Stimulated activated CD4-positive, alpha-beta T cell treated with anti-CD3 and anti-CD28 coated beads, Interleukin-15, amount 100 ng/mL, for 48 hours (primary cell): ENCODE results near the gene PPIL4.
"Not testable (repeated sequence)": the region's sequence is repeated elsewhere in the genome, so short reads cannot be mapped to it uniquely, and the experiment has no call there.

Source experiments
- DNase-seq, 2 donors: peaks; one replicate each; pipeline ENCODE4 v3.0.0-alpha.2; 2020; ENCODE audit warnings: low read depth in 2 of 2

PPIL4 gene

GRCh38 chr6:149483849-149484655 lies 61.8 kb downstream of the PPIL4 start:
- DNase-seq: no peak

- no peak for DNase-seq
Observed at GRCh38 chr6:149483334-149483725, 62.5 kb downstream of the PPIL4 start.

DNA sequence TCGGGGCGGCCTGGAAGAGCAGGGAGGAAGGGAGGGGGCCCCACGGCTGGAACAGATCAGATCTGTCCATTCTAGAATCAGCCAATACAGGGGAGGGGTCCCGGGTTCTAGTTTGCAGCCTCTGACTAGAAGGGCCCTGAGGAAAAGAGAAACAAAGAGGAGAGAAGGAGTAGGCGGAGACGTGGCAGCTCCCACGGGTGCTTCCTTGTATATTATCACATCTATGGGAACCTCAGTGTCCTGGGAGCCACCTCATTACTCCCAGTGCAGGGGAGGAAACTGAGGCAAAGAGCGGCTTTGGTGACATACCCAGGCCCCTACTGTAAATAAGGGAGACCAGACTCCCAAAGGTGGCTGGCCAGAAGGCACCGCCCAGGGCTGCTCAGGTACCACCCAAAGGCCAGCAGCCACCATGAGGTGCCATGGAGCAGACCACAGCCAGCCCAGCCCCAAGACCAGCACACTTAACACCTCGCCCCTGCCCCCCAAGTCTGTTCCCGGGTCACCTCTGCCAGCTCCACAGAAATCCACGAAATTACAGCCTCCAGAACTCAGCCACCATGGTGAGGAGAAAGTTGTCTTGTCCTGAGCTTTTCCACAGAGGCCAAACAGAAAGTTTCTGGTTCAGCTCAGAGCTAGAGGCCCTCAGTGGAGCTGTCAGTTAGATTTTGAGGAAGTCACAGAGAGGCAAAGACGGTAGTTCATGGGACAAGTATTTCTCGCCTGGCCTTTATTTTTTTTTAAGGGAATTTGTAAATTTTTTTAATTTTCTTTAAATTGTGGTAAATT lies 63.1 kb downstream of the PPIL4 start:
- DNase-seq: no peak

DNA sequence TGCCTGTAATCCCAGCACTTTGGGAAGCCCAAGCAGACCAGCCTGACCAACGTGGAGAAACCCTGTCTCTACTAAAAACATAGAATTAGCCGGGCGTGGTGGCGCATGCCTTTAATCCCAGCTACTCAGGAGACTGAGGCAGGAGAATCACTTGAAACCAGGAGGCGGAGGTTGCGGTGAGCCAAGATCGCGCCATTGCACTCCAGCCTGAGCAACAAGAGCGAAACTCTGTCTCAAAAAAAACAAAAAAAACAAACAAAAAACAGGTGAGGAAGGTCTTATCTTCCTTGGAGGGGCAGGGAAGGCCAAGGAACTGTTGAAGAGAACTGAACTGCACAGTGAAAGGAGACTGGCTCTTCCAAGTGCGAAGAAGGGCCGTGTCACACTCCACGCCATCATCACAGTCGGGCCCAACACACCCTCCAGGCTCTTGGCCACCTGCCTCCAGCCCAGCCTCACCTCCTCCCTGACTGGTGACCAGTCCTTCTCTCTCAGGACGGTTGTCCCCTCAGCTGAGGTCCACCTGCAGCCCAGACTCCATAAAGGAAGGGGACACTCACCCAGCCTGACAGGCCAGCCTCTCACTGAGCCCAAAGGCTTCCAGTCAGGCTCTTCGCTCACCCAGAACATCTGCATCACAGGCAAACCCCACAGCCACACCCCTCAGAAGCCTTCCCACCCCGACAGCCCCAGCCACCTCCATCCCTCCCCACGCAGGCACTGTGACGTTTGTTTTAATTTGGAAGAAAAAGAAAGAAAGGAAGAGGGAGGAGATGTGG lies 65.2 kb downstream of the PPIL4 start:
- DNase-seq: no peak

- DNase-seq: no peak
Observed at GRCh38 chr6:149478631-149479314, 67.1 kb downstream of the PPIL4 start.

- DNase-seq: no peak
Observed at GRCh38 chr6:149477544-149477943, 68.3 kb downstream of the PPIL4 start.

DNA sequence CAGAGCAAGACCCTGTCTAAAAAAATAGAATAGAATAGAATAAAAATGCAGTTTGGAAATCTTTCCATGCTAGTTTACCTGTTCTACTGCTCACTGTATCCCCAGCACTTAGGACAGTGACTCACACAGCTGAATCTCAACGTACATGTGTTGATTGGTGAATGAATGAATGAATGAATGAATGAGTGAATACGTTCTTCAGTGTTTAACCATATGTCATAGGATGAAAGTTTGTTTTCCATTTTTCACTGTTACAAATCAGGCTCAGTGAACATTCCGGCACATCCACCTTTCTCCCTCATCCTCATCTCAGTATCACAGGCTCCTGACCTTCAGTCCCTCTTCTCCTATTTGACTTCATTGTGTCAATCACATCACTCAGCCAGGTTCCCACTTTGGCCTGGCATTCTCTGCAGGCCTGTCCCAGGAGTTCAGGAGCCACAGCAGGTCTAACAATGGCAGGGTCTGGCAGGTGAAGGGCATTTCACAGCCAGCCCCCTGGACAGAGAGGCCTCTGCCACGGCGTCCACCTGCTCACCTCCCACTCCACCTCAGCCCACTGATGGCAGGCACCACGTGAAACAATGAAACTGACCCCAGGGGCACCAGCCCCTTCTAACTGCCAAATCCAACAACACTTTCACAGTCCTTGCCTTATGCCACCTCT lies 68.9 kb downstream of the PPIL4 start:
- no peak for DNase-seq

DNA sequence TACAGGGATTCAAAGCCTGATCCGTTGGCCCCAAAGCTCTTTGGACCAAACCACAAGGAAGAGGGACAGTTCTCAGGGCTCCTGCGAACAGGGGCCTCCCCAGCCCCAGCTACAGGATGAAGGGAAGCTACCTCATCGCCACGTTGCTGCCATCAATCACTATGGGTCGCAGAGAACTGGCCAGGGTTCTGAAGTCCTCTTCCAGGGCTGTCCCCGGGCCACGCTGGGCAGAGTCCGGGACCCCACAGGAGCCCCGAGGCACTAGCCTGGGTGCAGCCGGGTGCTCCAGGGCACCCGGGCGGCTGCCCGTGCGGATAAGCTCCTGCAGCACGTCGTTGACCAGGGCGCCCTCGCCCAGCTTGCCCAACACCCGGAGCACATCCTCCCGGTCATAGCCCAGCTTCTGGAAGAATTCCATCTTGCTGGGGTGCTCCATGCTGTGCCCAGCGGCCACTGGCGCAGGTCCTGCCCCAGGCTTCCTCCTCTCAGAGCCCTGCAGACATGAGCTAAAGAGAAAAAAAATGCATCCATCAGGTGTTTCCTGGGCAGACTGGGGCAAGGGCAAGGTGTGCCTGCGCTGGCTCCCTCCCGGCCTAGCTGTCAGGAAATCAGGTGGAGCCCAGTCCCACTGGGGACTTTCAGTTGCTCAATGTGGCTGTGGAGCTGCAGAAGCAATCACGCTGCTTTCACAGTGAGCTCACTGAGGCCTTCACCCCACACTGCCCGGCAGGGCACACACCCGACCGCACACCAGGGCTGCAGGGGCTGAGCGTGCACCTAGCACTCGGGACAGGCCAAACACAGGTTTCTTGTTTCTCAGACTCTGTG lies 71.5 kb downstream of the PPIL4 start:
- no peak for DNase-seq

- DNase-seq: no peak
Observed at GRCh38 chr6:149473080-149474052, 72.5 kb downstream of the PPIL4 start.

GRCh38 chr6:149472241-149472640 lies 73.6 kb downstream of the PPIL4 start:
- DNase-seq: no peak

DNA sequence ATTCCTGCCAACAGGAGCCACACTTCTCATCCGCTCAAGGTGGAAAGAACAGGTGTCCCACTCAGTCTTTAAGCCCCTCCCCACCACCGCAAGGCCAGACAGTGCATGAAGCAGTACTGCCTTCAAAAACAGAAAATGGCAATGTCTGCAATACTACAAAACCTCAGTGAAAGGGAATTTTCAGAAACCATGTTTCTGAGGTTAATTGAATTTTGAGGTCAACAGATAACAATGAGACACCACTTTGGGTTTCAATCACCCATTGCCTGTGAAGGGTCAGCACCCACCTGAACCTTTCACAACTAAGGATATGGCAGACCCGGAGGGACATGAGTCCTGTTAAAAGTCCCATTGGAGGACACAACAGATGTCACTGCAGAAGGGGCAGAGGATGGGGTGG lies 74.0 kb downstream of the PPIL4 start:
- no peak for DNase-seq

GRCh38 chr6:149470948-149471347 lies 74.9 kb downstream of the PPIL4 start:
- no peak for DNase-seq

DNA sequence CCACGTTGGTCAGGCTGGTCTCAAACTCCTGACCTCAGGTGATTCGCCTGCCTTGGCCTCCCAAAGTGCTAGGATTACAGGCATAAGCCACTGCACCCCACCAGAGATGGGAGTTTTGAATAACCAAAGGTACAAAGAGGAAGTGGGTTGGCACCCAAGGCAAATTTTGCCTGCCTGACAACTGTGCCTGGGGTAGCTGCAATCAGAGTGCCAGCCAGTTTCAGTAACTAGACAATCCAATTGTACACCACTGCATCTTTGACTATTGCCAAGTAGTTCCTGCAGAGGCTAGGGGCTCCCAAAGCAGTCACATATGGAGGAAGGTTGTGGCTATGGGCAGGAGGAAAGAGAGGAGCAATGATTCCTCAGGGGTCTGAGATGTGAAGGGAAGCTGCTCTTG lies 77.7 kb downstream of the PPIL4 start:
- DNase-seq: no peak

DNA sequence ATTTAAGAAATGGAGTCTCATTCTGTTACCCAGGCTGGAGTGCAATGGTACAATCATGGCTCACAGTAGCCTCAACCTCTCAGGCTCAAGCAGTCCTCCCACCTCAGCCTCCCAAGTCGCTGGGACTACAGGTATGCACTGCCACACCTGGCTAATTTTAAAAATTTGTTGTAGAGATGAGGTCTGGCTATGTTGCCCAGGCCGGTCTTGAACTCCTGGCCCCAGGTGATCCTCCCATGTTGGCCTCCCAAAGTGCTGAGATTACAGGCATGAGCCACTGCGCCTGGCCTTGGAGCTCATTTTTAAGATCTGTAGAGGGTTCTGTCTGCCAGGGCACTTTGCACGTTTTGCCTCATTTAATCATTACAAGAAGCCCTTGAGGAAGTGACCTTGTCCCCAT lies 78.6 kb downstream of the PPIL4 start:
- no peak for DNase-seq

DNA sequence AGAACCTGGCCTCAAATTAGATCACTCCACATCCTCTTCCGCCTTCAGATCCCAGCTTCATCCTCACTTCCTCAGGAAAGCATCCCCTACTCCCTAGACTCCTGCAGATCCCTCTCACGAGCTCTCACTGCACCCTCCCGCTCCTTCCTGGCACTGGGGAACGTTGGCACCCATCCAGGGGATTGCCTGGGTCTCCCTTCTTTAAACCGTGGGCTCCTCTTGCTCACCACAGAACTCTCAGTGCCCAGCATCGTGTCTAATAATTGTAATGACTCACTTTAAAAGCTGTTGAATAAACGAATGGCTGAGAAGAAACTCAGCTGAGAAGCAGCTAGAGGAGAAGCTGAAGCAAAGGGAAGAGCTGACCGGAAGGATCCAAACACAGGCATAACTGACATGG lies 81.4 kb downstream of the PPIL4 start:
- no peak for DNase-seq

DNA sequence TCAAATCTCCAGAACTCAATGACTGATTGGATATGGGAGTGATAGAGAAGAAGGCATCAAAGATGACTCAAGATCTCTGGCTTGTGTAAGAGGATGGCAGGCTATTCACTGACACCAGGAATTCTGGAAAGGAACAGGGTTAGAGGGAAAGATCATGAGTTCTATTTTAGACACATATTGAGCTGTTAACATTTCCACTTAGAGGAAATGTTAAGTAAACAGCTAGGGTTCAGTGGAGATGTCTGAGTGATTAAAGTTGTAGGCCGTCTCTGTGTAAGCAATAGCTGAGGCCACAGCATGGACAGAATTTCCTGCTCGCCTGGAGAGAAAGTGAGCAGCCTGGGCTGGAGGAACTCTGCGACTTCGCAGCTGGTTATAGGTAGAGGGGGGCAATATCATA lies 82.1 kb downstream of the PPIL4 start:
- no peak for DNase-seq

- not testable (repeated sequence) for DNase-seq
Observed at GRCh38 chr6:149462712-149463111, 83.1 kb downstream of the PPIL4 start.

DNA sequence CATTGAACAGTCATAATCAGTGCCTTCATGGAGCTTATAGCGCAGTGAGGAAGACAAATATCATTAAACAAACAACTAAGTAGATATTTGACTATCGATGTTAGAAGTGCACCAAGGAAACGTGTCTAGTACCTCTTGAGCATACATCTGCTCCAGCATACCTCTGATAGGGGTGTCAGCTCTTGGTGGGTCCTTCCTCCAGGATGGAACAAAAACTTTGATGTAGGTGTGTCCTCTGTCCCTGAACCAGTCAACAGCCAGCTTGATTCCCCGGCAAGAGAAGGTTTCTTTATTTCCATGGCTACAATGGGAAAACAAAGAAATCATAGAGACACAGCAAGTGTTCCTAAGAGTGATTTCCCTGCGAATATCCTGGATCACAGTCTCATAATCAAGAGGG lies 84.2 kb downstream of the PPIL4 start:
- DNase-seq: no peak

DNA sequence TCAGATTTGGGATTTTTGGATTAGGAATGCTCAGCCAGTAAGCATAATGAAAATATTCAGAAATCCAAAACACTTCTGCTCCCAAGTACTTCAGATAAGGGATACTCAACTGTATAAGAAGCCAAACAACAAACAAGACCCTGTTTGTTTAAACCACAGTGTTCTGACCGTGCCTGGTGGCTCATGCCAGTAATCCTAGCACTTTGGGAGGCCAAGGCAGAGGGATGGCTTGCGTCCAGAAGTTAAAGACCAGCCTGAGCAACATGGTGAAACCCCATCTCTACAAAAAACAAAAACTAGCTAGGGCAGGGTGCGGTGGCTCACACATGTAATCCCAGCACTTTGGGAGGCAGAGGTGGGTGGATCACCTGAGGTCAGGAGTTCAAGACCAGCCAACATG lies 85.6 kb downstream of the PPIL4 start:
- not testable (repeated sequence) for DNase-seq
